ENCODE data around the gene TNFAIP8.
A peak's percentile ranks its signal among the peaks of the same experiment; 100 is the strongest.

Gene TNFAIP8

GRCh38 chr5:119355685-119356611, at the start of gene TNFAIP8:
Gene TNFAIP8, plus strand, starts transcription at chr5:119356019. Its CDS starts 72 bp downstream, at chr5:119356091.
- DNase-seq = peak; percentile 83

GRCh38 chr5:119307170-119307569, 48.6 kb upstream of the TNFAIP8 start:
- no peak for DNase-seq

- DNase-seq = no peak
Observed at GRCh38 chr5:119309326-119309725, 46.5 kb upstream of the TNFAIP8 start.

- DNase-seq = no peak
Observed at GRCh38 chr5:119311688-119312087, 44.1 kb upstream of the TNFAIP8 start.

GRCh38 chr5:119312403-119312802, 43.4 kb upstream of the TNFAIP8 start:
- DNase-seq = no peak

- DNase-seq = no peak
Observed at GRCh38 chr5:119313197-119313596, 42.6 kb upstream of the TNFAIP8 start.

- no peak for DNase-seq
Observed at GRCh38 chr5:119313658-119314605, 41.9 kb upstream of the TNFAIP8 start.

GRCh38 chr5:119315516-119315949, 40.3 kb upstream of the TNFAIP8 start:
- DNase-seq = no peak

- no peak for DNase-seq
Observed at GRCh38 chr5:119316086-119316485, 39.7 kb upstream of the TNFAIP8 start.

- no peak for DNase-seq
Observed at GRCh38 chr5:119316906-119317305, 38.9 kb upstream of the TNFAIP8 start.

GRCh38 chr5:119318256-119318894, 37.4 kb upstream of the TNFAIP8 start:
- no peak for DNase-seq

- no peak for DNase-seq
Observed at GRCh38 chr5:119319401-119319800, 36.4 kb upstream of the TNFAIP8 start.

GRCh38 chr5:119319890-119320289, 35.9 kb upstream of the TNFAIP8 start:
- no peak for DNase-seq

- DNase-seq = no peak
Observed at GRCh38 chr5:119321569-119322311, 34.1 kb upstream of the TNFAIP8 start.

GRCh38 chr5:119322312-119322947, 33.4 kb upstream of the TNFAIP8 start:
- DNase-seq = no peak

GRCh38 chr5:119322948-119323537, 32.8 kb upstream of the TNFAIP8 start:
- no peak for DNase-seq

GRCh38 chr5:119323601-119324000, 32.2 kb upstream of the TNFAIP8 start:
- no peak for DNase-seq

- DNase-seq = no peak
Observed at GRCh38 chr5:119324842-119325241, 31.0 kb upstream of the TNFAIP8 start.

GRCh38 chr5:119327018-119327417, 28.8 kb upstream of the TNFAIP8 start:
- no peak for DNase-seq

- no peak for DNase-seq
Observed at GRCh38 chr5:119328753-119329602, 26.8 kb upstream of the TNFAIP8 start.

All from eye (tissue), 1 donor.